Astrocyte of the cerebellum (primary cell): ENCODE results near the gene DHCR24.

Source experiments
- DNase-seq: peaks from one replicate; pipeline ENCODE4 v3.0.0-alpha.2; 2011; ENCODE audit warnings: low read depth
- H3K4me3 ChIP-seq: 2 replicates; pipeline ENCODE4 v1.5.1; 2011; ENCODE audit warnings: mild to moderate bottlenecking, low read depth, low read length, moderate library complexity
- CTCF ChIP-seq: IDR thresholded peaks from 2 replicates; pipeline ENCODE4 v1.5.1; 2012; ENCODE audit warnings: low read length, low read depth, moderate library complexity, mild to moderate bottlenecking; ENCODE audit errors: missing control alignments
- in situ Hi-C: cut with HindIII; loops from 2 replicates; pipeline ENCODE4 v1.10.0; 2017; ENCODE audit warnings: low sequenced_read_pairs

The DHCR24 gene

GRCh38 chr1:54809496-54810074 lies 77.4 kb downstream of the DHCR24 start:
- in situ Hi-C loops = no loop called here
- no peak for TF ChIP-seq CTCF
- no peak for DNase-seq
- no peak overlapping the region for H3K4me3 ChIP-seq

- no peak for DNase-seq
- TF ChIP-seq CTCF = peak; percentile 54
- in situ Hi-C loops = no loop called here
- no peak overlapping the region for H3K4me3 ChIP-seq
Measured at GRCh38 chr1:54808443-54809207, 78.4 kb downstream of the DHCR24 start.

GRCh38 chr1:54807756-54808155 lies 79.2 kb downstream of the DHCR24 start:
- DNase-seq = no peak
- H3K4me3 ChIP-seq = no peak overlapping the region
- in situ Hi-C loops = no loop called here
- no peak for TF ChIP-seq CTCF

- in situ Hi-C loops = no loop called here
- TF ChIP-seq CTCF = no peak
- DNase-seq = no peak
- no peak overlapping the region for H3K4me3 ChIP-seq
Measured at GRCh38 chr1:54806931-54807611, 79.9 kb downstream of the DHCR24 start.

GRCh38 chr1:54805981-54806381 lies 81.0 kb downstream of the DHCR24 start:
- TF ChIP-seq CTCF = no peak
- DNase-seq = no peak
- in situ Hi-C loops = no loop called here
- H3K4me3 ChIP-seq = no peak overlapping the region

GRCh38 chr1:54805466-54805865 lies 81.5 kb downstream of the DHCR24 start:
- no peak for TF ChIP-seq CTCF
- no peak for DNase-seq
- in situ Hi-C loops = no loop called here
- no peak overlapping the region for H3K4me3 ChIP-seq
